ENCODE data around the gene GNG2.

- TF ChIP-seq CTCF (IDR thresholded peaks at IDR 0.05; ENCODE audit: low read length) = no peak
- TF ChIP-seq EZH2 (optimal IDR thresholded peaks at IDR 0.05; ENCODE audit: low read depth, low read length) = no peak
- no peak for TF ChIP-seq EZH2phosphoT487 (IDR thresholded peaks at IDR 0.05; ENCODE audit: low read length)
Measured at GRCh38 chr14:51868405-51868804, 8.0 kb downstream of the GNG2 start.

All from MM.1S (cell line).